Upper lobe of left lung (tissue), 6 donors: Measurements from ENCODE around the gene PRCP. TPM values are rescaled to one million over a fixed set of nuclear protein-coding genes. Genes with fewer than 3 reads are reported as not detected.

Experiments
- ATAC-seq, 2 donors: fragments of 200-7000 bp; cut with Tn5 transposase; one replicate each; pipeline ENCODE4 v1.9.1; 2022; ENCODE audit warnings: mild to moderate bottlenecking in 2 of 2, moderate library complexity in 2 of 2; ENCODE audit not compliant: low FRiP score in 2 of 2
- DNase-seq, 2 donors: peaks; one replicate each; pipeline ENCODE4 v3.0.0-alpha.2; 2019 to 2020
- H3K27ac ChIP-seq, 4 donors: fragments of 200-600 bp; sonication (generic); one replicate each; pipeline ENCODE4 v1.5.1; 2016 to 2019
- H3K27me3 ChIP-seq, 4 donors: fragments of 200-600 bp; sonication (generic); one replicate each; pipeline ENCODE4 v1.5.1; 2017 to 2019
- H3K36me3 ChIP-seq, 4 donors: fragments of 200-600 bp; sonication (generic); one replicate each; pipeline ENCODE4 v1.5.1; 2016 to 2019
- H3K4me1 ChIP-seq, 4 donors: fragments of 200-600 bp; sonication (generic); one replicate each; pipeline ENCODE4 v1.5.1; 2018 to 2019
- H3K4me3 ChIP-seq, 4 donors: fragments of 200-600 bp; sonication (generic); one replicate each; pipeline ENCODE4 v1.5.1; 2017 to 2019; ENCODE audit warnings: mild to moderate bottlenecking in 2 of 4, moderate library complexity in 1 of 4
- H3K9me3 ChIP-seq, 4 donors: fragments of 200-600 bp; sonication (generic); one replicate each; pipeline ENCODE4 v1.5.1; 2018 to 2019
- EP300 ChIP-seq, 4 donors: sonication (generic); formaldehyde crosslinking; IDR thresholded peaks; one replicate each; pipeline ENCODE4 v1.5.1; 2017; ENCODE audit warnings: antibody characterized with exemption in 4 of 4, control low read depth in 2 of 4
- POLR2A ChIP-seq, 4 donors: fragments of 450-650 bp; IDR thresholded peaks; one replicate each; pipeline ENCODE4 v1.5.1; 2016 to 2017; ENCODE audit warnings: antibody characterized with exemption in 4 of 4, mild to moderate bottlenecking in 2 of 4
- POLR2AphosphoS5 ChIP-seq, 2 donors: sonication (generic); formaldehyde crosslinking; IDR thresholded peaks; one replicate each; pipeline ENCODE4 v1.5.1; 2017; ENCODE audit warnings: antibody characterized with exemption in 2 of 2
- WGBS, 2 donors: methylation state at CpG; one replicate each; pipeline ENCODE4 v1.1.5; 2017 to 2018; 5-methylcytosine and 5-hydroxymethylcytosine counted together
- total RNA-seq, 6 donors: library from RNA; depleted of rRNA in 4 of 6; stranded (reverse); fragments of >200 nt in 4 of 6; gene quantifications; one replicate each; pipeline versions ENCODE4 v1.1.0 to v1.2.1, GENCODE V29; 2016 to 2021
- TF ChIP-seq, protein P1 (sequence below), 6 experiments: fragments of 450-650 bp in 4 of 6; fragments of 200-600 bp in 2 of 6; sonication (generic) in 2 of 6; IDR thresholded peaks; one replicate each; pipeline ENCODE4 v1.5.1; 2016 to 2019; ENCODE audit warnings: antibody characterized with exemption in 6 of 6
- donor health status: DM: no; HTN: no; CAD: no; lungs with moderate emphysema.
- donor health status: DM: no; HTN: yes; CAD: no; lungs with severe emphysema.

The PRCP gene
- total RNA-seq, 6 donors from 2014 or later = 11.5 to 84.5 (median 39.1) TPM

DNA sequence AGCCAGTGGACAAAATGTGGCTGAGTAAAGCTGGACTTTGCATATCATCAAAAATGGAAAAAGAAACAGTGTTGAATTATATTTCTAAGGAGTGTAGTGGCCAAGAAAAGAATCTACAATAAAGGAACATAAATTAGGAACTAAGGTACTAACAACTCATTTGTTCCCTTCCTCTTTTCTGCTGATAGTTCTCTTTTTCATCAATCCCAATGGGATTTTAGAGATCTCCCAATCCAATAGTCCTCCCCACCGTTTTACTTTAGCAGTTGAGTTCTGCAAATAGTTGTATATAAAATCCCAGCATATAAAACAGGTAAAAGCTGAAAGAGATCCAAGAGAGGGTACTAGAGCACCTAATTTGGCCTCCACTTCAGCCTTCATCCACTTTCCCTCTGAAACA lies 2.0 kb downstream of the PRCP start:
- peak overlapping the region in 2 of 4 donors; percentile 69 to 70 for H3K4me3 ChIP-seq
- peaks cover 14 to 37% (median 15%) of the 10 kb centered on the region in 4 donors for H3K4me1 ChIP-seq
- H3K9me3 ChIP-seq = no peaks in the 10 kb centered on the region
- ATAC-seq (no peak), DNase-seq (no peak)
- H3K36me3 ChIP-seq = no peaks in the 10 kb centered on the region
- TF ChIP-seq, protein P1, sequence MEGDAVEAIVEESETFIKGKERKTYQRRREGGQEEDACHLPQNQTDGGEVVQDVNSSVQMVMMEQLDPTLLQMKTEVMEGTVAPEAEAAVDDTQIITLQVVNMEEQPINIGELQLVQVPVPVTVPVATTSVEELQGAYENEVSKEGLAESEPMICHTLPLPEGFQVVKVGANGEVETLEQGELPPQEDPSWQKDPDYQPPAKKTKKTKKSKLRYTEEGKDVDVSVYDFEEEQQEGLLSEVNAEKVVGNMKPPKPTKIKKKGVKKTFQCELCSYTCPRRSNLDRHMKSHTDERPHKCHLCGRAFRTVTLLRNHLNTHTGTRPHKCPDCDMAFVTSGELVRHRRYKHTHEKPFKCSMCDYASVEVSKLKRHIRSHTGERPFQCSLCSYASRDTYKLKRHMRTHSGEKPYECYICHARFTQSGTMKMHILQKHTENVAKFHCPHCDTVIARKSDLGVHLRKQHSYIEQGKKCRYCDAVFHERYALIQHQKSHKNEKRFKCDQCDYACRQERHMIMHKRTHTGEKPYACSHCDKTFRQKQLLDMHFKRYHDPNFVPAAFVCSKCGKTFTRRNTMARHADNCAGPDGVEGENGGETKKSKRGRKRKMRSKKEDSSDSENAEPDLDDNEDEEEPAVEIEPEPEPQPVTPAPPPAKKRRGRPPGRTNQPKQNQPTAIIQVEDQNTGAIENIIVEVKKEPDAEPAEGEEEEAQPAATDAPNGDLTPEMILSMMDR (IDR thresholded peaks at IDR 0.05) = no peak
- TF ChIP-seq POLR2AphosphoS5 (IDR thresholded peaks at IDR 0.05) = no peak
- peak overlapping the region in 1 of 4 donors; percentile 93 for H3K27ac ChIP-seq
- WGBS, 2 donors = 19 to 22% methylated on average over 1 of the region's 1 CpG
- H3K27me3 ChIP-seq = no peaks in the 10 kb centered on the region

DNA sequence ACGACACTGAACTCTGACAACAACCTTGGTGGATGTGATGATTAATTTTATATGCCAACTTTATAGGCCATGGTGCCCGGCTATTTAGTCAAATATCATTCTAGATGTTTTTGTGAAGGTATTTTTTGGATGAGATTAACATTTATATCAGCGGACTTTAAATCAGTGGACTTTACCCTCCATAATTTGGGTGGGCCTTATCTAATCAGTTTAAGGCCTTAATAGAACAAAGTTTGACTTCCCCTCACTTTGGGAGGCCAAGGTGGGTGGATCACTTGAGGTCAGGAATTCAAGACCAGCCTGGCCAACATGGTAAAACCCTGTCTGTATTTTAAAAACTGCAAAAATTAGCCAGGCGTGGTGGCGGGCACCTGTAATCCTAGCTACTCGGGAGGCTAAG lies 4.0 kb downstream of the PRCP start:
- Histone ChIP-seq H3K4me3 (no peak overlapping the region), H3K4me1 (peaks cover 11 to 31% (median 16%) of the 10 kb centered on the region in 4 donors), H3K9me3 (no peaks in the 10 kb centered on the region), H3K27me3 (no peaks in the 10 kb centered on the region), H3K27ac (no peak overlapping the region), H3K36me3 (no peaks in the 10 kb centered on the region)
- no peak for TF ChIP-seq EP300 (IDR thresholded peaks at IDR 0.05)
- TF ChIP-seq, protein P1 (IDR thresholded peaks at IDR 0.05) = no peak
- TF ChIP-seq POLR2A (IDR thresholded peaks at IDR 0.05) = no peak
- TF ChIP-seq POLR2AphosphoS5 (IDR thresholded peaks at IDR 0.05) = no peak
- ATAC-seq (no peak), DNase-seq (no peak)
- WGBS, 2 donors = 88 to 97% methylated on average over 6 of the region's 6 CpGs

DNA sequence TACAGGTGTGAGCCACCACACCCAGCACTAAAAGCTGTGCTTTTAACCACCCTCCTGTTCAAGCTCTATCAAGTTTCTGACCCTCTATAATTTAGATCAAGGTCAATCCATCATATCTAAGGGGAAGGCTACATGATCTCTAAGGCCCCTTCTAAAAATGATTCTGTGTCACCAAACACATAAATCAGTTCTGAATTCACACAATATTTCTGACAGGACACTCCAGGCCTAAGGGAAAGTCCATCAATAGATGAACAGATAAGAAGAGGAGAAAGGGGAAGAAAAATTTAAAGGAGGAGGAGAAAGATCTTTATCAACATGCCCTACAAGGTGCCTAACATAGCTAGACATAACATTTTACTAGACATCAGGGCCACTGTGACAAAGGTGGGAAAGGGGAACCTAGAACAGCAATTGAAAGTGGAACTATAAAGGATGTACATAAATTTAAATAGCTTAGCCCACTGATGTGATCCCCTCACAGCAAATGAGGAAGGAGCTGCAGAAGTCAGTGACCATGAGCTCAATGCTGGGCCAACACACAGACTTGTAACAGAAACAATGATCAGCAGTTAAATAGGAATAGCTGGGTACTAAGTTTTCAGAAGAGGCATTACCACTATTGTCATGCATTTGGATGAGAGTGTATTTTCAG lies 4.7 kb downstream of the PRCP start:
- Histone ChIP-seq H3K27me3 (no peaks in the 10 kb centered on the region), H3K4me1 (peaks cover 7 to 31% (median 18%) of the 10 kb centered on the region in 4 donors), H3K36me3 (no peaks in the 10 kb centered on the region), H3K27ac (no peak overlapping the region), H3K4me3 (no peak overlapping the region), H3K9me3 (no peaks in the 10 kb centered on the region)
- DNase-seq (peak in 1 of 2 donors; percentile 25), ATAC-seq (no peak)
- TF ChIP-seq POLR2AphosphoS5 (IDR thresholded peaks at IDR 0.05) = no peak
- TF ChIP-seq EP300 (IDR thresholded peaks at IDR 0.05) = no peak
- no peak for TF ChIP-seq POLR2A (IDR thresholded peaks at IDR 0.05)
- TF ChIP-seq, protein P1 (IDR thresholded peaks at IDR 0.05) = no peak

DNA sequence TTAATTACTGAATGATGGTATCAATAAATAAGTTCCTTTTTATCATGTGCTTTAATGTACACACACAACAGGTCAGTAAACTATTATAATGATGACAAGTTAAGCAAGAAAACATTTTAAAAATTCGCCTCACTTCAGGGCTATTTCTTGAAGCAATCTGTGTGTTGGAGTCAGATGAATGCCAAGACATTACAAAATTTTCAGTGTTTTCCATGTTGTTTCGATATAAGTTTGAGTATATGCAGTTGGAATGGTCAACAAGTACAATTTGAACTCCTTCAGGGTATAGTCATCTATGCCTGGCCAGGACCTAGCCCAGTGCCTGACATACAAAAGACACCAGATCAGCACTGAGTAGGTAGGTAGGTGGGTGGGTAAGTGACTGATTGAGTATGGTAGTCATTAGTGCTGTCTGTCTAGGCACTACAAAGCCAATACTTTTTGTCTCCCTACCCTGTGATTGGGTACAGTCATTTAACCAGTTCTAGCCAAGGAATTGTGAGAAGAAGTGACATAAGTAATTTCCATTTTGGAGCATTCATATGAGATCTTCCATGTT lies 7.5 kb downstream of the PRCP start:
- Histone ChIP-seq H3K9me3 (no peaks in the 10 kb centered on the region), H3K36me3 (no peaks in the 10 kb centered on the region), H3K27ac (no peak overlapping the region), H3K27me3 (no peaks in the 10 kb centered on the region), H3K4me3 (no peak overlapping the region), H3K4me1 (peaks cover 6 to 27% (median 16%) of the 10 kb centered on the region in 4 donors)
- WGBS, 2 donors = 95 to 97% methylated on average over 2 of the region's 2 CpGs
- DNase-seq = no peak
- no peak for TF ChIP-seq EP300 (IDR thresholded peaks at IDR 0.05)
- TF ChIP-seq, protein P1 (IDR thresholded peaks at IDR 0.05) = no peak
- TF ChIP-seq POLR2AphosphoS5 (IDR thresholded peaks at IDR 0.05) = no peak
- no peak for TF ChIP-seq POLR2A (IDR thresholded peaks at IDR 0.05)
- no peak for ATAC-seq

DNA sequence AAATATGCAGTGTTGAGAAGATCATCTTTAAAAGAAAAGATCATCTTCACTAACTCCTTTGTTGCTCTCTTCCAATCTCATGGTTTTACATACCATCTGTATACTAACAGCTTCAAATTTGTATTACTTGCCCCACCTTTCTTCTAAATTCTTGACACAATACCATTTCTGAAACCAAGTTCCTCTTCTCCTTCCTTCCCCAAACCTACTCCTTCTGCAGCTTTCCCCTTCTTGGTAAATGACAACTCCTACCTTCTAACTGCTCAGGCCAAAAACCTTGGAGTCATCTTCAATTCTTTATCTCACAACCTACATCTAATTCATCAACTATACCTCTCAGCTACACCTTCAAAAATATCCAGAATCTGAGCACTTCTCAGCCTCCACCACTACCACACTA lies 9.3 kb downstream of the PRCP start:
- Histone ChIP-seq H3K27me3 (no peaks in the 10 kb centered on the region), H3K36me3 (no peaks in the 10 kb centered on the region), H3K4me3 (no peak overlapping the region), H3K4me1 (peaks cover 6 to 22% (median 14%) of the 10 kb centered on the region in 4 donors), H3K9me3 (no peaks in the 10 kb centered on the region), H3K27ac (peak overlapping the region in 1 of 4 donors; percentile 4)
- ATAC-seq = peak in 1 of 2 donors; percentile 38
- no peak for TF ChIP-seq EP300 (IDR thresholded peaks at IDR 0.05)
- TF ChIP-seq, protein P1 (IDR thresholded peaks at IDR 0.05) = no peak
- no peak for TF ChIP-seq POLR2AphosphoS5 (IDR thresholded peaks at IDR 0.05)
- no peak for DNase-seq
